HG03354 (cell line): Measurements from ENCODE around the gene CELF1.

ENCODE experiments used
- ATAC-seq: cut with Tn5 transposase; IDR thresholded peaks from one replicate; pipeline ENCODE4 v1.9.1; 2021; ENCODE audit warnings: mild to moderate bottlenecking; ENCODE audit not compliant: unreplicated experiment, poor library complexity, severe bottlenecking

The CELF1 gene

GRCh38 chr11:47435687-47436086 lies 117.2 kb downstream of the CELF1 start:
- no peak for ATAC-seq

- no peak for ATAC-seq
Observed at GRCh38 chr11:47434011-47434786, 118.7 kb downstream of the CELF1 start.

GRCh38 chr11:47433157-47433556 lies 119.8 kb downstream of the CELF1 start:
- no peak for ATAC-seq

- ATAC-seq: no peak
Observed at GRCh38 chr11:47431356-47432083, 121.4 kb downstream of the CELF1 start.

GRCh38 chr11:47430524-47430923 lies 122.4 kb downstream of the CELF1 start:
- no peak for ATAC-seq

GRCh38 chr11:47426062-47426956 lies 126.6 kb downstream of the CELF1 start, which contains the start of gene PSMC3:
Gene PSMC3 (minus strand): TSS chr11:47426439. CDS start chr11:47426279, 160 bp downstream.
- ATAC-seq: peak; percentile 94

GRCh38 chr11:47425611-47426010 lies 127.3 kb downstream of the CELF1 start:
- no peak for ATAC-seq

GRCh38 chr11:47418454-47419259 lies 134.3 kb downstream of the CELF1 start:
- no peak for ATAC-seq

- ATAC-seq: no peak
Observed at GRCh38 chr11:47417712-47418111, 135.2 kb downstream of the CELF1 start.

- no peak for ATAC-seq
Observed at GRCh38 chr11:47415949-47416472, 136.9 kb downstream of the CELF1 start.
